GM19240 (cell line): ENCODE results near the gene PAQR7.
"Not testable (repeated sequence)": the region's sequence is repeated elsewhere in the genome, so short reads cannot be mapped to it uniquely, and the experiment has no call there.

Experiments used
- DNase-seq: peaks from one replicate; pipeline ENCODE4 v3.0.0; 2011; ENCODE audit warnings: low spot score; ENCODE audit not compliant: insufficient read length

The PAQR7 gene

DNA sequence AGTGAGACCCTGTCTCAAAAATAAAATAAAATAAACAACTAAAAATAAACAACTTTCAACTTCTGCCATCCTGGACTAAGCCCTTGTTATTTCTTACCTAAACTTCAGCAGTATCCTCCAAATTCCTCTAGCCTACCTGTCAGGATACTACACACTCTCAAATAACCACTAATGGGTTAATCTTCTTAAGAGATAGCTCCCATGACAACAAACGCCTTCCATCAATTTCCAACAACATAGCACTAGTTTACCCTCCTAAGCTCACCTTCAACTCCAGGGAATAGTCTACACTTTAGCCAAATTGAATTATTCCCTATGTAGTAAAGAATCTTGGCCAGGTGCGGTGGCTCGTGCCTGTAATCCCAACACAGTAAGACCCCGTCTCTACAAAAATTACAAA is 27.6 kb downstream of the PAQR7 start:
- no peak for DNase-seq

- no peak for DNase-seq
Observed at GRCh38 chr1:25845664-25846063, 29.8 kb downstream of the PAQR7 start.

DNA sequence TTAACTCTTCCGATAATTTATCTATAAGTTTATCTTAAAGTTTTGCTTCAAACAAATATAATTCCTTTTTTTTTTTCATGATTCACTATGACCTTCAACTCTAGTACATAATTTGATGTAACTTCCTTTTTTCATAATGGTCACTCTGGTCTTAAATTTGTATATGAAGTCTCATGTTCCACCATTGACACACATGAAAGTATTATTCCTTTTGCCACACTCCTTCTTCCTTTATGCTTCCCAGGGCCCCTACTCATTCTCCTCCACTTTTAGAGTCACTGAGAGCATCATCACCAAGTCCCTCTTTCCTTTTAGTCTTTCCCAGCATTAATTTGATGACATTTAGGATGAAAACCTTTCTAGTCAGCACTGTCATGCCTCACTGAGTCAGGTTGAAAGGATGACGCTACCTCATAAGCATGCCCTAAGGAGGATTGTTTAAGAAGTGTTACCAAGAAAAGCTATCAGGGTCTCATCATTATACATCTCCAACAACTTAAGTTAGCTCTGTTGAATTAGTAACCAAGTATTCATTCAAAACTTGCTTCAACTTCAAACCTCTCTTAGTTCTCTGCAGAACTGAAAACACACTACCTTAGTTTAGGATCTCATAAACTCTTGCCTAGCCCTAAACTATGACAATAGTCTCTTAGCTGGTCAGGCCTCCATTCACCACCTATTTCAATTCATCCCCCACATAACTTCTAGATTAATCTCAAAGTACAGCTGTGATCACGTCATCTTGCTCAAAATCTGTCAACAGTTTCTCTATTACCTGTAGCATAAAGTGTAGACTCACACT is 30.8 kb downstream of the PAQR7 start:
- no peak for DNase-seq

GRCh38 chr1:25843483-25843882 is 32.0 kb downstream of the PAQR7 start:
- no peak for DNase-seq

DNA sequence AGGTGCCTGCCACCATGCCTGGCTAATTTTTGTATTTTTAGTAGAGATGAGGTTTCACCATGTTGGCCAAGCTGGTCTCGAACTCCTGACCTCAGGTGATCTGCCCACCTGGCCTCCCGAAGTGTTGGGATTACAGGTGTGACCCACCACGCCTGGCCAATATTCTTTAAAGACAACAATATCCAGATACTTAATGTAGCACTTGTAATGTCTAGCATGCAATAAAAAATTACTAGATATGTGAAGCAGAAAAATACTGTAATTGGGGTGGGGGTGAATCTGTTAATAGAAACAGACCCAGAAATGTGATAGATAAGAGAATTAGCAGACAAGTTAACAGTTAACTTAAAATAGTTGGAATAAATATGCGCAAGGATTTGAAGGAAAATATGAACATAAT is 35.7 kb downstream of the PAQR7 start:
- not testable (repeated sequence) for DNase-seq

- no peak for DNase-seq
Observed at GRCh38 chr1:25837262-25837875, 38.1 kb downstream of the PAQR7 start.

DNA sequence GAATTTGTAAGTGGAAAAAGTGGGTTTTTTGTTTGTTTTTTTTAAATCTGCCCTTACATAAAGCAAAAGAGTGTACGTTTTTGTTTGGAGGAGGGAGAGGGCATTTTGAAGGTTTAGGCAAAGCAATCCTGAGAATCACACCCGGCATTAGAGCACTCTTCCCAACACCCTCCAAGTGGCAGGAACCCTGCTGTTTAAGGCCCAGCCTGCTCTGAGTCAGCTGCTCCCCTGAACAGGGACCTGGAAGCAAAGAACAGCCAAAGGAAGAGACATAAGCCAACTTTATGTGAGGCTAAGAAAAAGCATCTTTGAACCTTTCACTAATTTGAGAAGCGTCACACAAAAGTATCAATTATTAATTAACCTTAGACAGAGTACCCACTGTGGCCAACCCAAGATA is 38.8 kb downstream of the PAQR7 start:
- no peak for DNase-seq

DNA sequence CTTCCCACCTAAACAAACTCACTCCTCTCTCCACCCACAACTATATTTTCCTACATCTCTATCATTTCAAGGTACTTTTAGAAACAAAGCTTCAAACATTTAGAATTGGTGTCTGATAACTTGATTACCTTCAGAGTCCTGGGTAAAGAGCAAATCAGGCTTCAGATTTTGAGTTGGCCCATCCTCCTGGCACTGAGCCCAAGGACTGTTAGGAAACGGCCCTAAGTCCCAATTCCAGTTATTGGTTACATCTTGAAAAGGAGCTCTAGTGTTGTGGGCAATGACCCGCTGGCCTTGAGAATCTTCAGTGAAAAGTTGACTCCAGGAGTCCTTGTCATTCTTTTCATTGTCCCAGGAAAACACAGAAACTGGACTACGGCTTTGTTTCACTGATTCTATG is 40.6 kb downstream of the PAQR7 start:
- DNase-seq = no peak

- DNase-seq = no peak
Observed at GRCh38 chr1:25833158-25833557, 42.4 kb downstream of the PAQR7 start.

- no peak for DNase-seq
Observed at GRCh38 chr1:25832336-25833037, 43.0 kb downstream of the PAQR7 start.

DNA sequence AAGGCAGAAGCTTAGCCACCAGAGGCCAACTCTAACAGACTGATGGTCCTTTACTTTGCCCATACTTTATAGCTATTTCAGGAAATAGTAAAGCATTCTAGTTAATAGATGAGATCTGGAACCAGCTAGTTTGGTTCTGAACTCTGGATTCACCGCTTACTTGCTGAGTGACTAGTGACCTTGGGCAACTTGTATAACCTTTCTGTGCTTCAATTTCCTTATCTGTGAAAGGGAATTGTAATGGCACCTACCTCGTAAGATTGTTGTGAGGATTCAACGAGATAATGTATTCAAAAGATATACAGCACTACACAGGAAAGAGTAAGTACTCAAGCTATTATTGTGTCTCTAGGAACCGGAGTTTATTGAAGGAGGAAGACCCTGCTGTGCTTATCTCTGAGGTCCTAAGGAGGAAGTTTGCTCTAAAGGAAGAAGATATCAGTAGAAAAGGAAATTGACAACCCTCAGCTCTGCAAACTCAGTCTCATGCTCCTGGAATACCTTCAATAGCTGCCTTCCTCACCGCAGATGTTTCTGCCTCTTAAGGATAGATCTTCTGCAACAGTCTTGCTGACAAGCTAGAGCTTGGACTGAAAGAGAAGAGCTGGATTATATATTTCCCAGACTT is 43.8 kb downstream of the PAQR7 start:
- no peak for DNase-seq

DNA sequence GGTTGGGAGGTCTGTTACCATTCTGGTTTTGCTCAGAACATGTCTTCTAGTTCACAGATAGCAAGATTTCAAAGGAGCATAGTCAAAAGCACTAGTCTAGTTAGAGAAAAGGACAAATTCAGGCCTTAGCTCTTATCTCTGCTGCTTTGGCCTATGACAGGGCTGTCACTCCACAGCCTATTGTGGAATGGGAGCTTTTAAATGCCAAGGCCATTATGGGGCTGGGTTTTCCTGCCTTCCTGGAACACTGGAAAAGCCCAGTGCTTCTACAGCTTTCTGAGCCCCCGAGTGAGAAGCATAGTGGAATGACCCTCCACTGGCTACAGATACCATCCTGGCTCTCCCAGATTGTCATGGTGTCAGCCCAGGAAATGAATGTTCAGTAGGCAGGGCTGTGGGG is 46.5 kb downstream of the PAQR7 start:
- no peak for DNase-seq

- DNase-seq = no peak
Observed at GRCh38 chr1:25828491-25828890, 47.0 kb downstream of the PAQR7 start.

- no peak for DNase-seq
Observed at GRCh38 chr1:25826571-25826970, 48.9 kb downstream of the PAQR7 start.

DNA sequence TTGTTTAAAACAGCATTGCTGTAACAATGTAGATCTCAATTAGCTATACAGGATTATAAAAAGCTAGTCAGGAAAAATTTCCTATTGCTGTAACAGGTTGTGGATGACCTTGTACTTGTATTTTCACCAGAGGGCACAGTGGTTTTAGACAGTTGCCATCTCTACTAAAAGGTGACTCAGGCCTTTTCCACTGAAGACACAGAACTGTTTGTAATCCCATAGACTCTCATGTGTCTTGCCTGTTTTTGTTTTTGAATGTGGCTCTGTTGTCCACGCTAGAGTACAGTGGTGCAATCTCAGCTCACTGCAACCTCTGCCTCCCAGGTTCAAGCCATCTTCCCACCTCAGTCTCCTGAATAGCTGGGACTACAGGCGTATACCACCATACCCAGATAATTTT is 49.9 kb downstream of the PAQR7 start:
- no peak for DNase-seq

DNA sequence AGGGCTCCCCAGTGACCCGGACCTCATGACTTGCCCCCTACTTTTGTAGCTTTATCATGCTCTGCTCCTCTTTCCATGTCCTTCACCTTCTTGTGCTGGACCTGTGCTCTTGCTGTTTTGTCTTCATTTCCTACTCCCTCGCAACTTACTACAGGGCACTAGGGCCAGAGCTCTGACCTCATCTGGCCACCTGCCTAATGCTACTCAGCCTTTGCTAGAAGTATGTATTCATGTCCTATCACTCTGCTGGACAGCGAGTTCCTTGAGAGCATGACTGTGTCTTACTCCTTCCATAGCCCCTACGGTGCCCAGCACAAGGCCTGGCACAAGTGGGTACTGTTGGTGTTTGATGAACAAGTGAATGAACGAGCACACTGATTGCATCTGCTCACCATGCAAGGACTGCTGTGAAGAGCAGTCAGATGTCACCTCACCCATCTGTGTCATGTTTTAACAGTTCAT is 53.8 kb downstream of the PAQR7 start:
- DNase-seq = no peak

- DNase-seq = no peak
Observed at GRCh38 chr1:25821112-25821476, 54.4 kb downstream of the PAQR7 start.

DNA sequence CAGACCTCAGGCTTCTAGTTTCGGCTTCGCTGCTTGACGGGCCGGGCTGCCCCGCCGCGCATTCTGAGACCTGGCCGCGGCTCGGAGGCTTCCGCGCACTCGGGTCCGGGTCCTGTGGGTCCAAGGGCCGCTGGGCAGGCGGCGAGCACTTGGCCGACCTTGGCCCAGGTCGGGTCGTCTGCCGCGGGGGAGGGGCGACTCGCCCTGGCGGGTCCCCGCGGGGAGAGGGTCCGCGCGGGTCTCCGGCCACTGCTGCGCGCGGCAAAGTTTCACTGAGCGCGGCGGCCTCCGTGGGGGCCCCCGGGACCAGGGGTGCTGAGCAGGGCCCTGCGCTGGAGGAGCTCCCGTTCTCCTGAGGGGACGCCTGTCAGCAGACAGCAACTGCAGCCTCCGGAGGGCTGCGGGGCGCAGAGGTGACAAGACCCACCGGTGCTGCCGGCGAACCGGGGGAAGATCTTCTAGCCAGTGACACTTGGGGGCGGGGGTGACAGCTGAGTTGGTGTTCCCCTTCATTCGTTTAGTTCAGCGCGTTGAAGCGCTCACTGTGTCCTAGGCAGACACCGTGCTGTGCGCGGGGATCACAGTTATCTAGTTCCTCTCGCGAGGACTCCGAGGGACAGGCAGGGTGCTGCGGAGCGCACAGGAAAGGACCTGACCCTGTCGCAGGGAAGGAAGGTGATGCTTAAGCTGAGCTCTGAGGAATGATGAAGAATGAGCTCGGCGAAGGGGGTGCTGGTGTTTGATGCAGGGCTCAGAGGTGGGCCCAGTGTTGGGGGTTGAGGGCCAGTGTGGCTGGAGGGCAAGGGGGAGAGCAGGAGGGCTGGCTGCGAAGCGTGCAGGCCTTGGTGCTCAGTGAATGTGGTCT is 55.0 kb downstream of the PAQR7 start:
- peak; percentile 85 for DNase-seq

DNA sequence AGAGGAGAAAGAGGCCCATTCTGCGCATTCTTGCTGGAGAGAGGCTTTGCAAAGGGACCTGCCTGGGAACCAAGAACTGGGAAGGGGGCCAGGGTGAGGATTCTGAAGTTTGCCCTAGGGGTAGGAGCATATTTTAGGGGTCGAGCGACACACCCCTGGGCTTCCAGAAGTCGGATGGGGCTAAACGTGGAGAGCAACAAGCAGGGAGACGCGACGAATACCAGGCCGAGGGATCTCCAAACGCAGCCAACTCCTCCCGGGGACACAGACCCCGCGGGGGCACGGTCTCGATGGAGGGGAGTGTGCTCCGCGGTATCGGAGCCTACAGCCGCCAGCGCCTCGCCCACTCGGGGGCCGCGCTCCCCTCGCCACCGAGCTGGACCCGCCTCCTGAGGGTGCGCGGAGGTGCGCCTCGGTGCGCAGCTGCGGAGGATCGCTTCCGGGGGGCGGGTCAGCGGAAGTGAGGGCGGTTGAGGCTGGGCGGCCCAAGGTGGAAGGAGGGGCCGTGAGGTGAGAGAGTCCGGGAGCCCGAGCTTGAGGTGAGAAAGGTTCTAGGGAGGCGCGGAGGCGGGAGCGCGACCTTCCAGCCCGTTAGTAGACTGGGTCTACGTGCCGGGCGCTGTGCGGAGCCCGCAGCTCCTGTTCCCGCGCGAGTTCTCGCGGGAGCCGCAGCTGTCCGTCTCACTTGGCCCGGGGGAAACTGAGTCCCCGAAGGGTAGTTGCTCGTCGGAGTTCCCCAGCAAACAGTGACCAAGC is 55.8 kb downstream of the PAQR7 start, which contains the start of gene MTFR1L:
Gene MTFR1L, plus strand, starts transcription at position 464 of the 756 bp plus-strand sequence. CDS start 3,151 bp downstream, outside the sequence.
- peak; percentile 98 for DNase-seq

DNA sequence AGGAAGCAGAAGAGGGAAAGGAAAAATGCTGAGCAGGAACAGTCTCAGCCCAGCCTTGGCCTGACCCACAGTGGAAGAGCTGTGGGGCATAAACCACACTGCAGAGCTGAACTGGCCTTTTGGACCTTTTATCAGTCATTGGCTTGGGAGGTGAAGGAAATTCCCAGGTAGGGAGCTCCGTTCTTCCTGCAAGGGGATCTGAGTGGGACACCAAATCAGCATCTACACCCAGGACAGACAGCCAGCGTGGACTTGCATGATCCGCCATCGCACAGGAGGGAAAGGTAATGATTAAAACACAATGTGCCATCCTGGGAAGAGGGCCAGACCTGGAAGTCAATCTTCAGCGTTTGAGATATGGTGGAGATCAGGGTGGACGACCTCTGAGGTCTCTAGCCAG is 56.9 kb downstream of the PAQR7 start:
- no peak for DNase-seq
